ENCODE results near the gene TRIO.

DNA sequence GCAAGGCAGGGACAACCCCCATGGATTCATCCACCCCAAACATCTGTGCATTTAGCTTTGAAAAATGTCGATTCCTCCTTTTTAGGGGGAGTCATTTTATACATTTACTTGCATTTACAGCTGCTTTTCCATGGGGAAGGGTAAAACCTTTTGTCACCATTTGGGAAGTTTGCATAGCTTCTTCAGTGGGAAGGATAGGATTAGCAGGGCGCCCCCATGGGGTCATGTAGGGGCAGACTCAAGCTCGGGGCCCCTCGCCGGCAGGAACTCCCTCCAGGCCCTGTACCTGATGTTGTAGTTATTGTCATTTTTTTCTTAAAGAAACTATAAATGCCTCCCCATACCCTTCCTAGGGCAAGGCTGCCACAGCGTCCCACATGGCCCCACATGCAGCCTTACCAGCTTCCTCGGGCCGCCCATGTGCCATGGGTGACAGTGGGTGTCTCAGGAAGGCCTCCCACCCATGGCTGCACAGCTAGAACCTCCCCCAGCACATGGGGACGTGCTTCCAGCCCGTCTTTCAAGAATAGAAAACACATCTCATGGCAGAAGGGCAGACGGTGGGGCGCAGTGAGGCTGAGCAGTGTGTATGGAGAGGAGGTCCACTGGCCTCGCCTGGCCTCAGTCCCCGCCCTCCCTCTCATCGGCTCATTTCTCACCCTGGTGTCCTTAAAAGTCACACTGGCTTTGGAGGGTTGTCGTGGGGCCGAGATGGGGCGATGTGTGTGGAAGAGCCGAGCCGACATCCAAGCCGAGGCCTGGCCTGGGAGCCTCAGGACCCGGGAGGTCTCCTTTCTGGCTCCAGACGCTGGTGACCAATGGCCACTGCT is 362.4 kb downstream of the TRIO start:
- TF ChIP-seq, protein P1, sequence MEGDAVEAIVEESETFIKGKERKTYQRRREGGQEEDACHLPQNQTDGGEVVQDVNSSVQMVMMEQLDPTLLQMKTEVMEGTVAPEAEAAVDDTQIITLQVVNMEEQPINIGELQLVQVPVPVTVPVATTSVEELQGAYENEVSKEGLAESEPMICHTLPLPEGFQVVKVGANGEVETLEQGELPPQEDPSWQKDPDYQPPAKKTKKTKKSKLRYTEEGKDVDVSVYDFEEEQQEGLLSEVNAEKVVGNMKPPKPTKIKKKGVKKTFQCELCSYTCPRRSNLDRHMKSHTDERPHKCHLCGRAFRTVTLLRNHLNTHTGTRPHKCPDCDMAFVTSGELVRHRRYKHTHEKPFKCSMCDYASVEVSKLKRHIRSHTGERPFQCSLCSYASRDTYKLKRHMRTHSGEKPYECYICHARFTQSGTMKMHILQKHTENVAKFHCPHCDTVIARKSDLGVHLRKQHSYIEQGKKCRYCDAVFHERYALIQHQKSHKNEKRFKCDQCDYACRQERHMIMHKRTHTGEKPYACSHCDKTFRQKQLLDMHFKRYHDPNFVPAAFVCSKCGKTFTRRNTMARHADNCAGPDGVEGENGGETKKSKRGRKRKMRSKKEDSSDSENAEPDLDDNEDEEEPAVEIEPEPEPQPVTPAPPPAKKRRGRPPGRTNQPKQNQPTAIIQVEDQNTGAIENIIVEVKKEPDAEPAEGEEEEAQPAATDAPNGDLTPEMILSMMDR (conservative IDR thresholded peaks at IDR 0.05 in 1 of 2, IDR thresholded peaks at IDR 0.05 in 1 of 2; ENCODE audit: low read depth in 1 of 2, low read length in 2 of 2), result no peak
- TF ChIP-seq EZH2 (IDR thresholded peaks at IDR 0.05; ENCODE audit: low read length, missing control alignments), result no peak
